ENCODE results near the gene S100B.

Gene S100B

GRCh38 chr21:46637952-46638746 is 33.3 kb upstream of the S100B start:
- Histone ChIP-seq H3K36me3 (0 out of 2 replicates have a peak, but pooled peaks cover 3% of the 10 kb centered on the region), H3K4me1 (no peaks in the 10 kb centered on the region), H3K9me3 (no peaks in the 10 kb centered on the region), H3K4me3 (ENCODE audit: low read depth, low read length) (no peak overlapping the region), H3K27me3 (no peaks in the 10 kb centered on the region)
- DNase-seq, result no peak
- no peak for TF ChIP-seq CTCF (IDR thresholded peaks at IDR 0.05; ENCODE audit: low read depth, low read length)

GRCh38 chr21:46636550-46637285 is 31.8 kb upstream of the S100B start:
- Histone ChIP-seq H3K4me1 (no peaks in the 10 kb centered on the region), H3K27me3 (no peaks in the 10 kb centered on the region), H3K36me3 (0 out of 2 replicates have a peak, but pooled peaks cover 3% of the 10 kb centered on the region), H3K4me3 (ENCODE audit: low read depth, low read length) (peak overlapping the region; percentile 95), H3K9me3 (no peaks in the 10 kb centered on the region)
- DNase-seq, result no peak
- TF ChIP-seq CTCF (IDR thresholded peaks at IDR 0.05; ENCODE audit: low read depth, low read length), result no peak

GRCh38 chr21:46636181-46636512 is 31.3 kb upstream of the S100B start:
- Histone ChIP-seq H3K36me3 (0 out of 2 replicates have a peak, but pooled peaks cover 3% of the 10 kb centered on the region), H3K27me3 (no peaks in the 10 kb centered on the region), H3K9me3 (no peaks in the 10 kb centered on the region), H3K4me3 (ENCODE audit: low read depth, low read length) (peak overlapping the region; percentile 95), H3K4me1 (no peaks in the 10 kb centered on the region)
- no peak for TF ChIP-seq CTCF (IDR thresholded peaks at IDR 0.05; ENCODE audit: low read depth, low read length)
- DNase-seq, result no peak

GRCh38 chr21:46635324-46636180 is 30.7 kb upstream of the S100B start, which contains the start of gene PRMT2:
TSS of gene PRMT2 (plus strand) at chr21:46635674. CDS start at chr21:46636952, 1,278 bp downstream.
- Histone ChIP-seq H3K9me3 (no peaks in the 10 kb centered on the region), H3K4me3 (ENCODE audit: low read depth, low read length) (peak within 1 kb of the TSS; percentile 95), H3K4me1 (no peaks in the 10 kb centered on the region), H3K27me3 (no peaks in the 10 kb centered on the region), H3K36me3 (0 out of 2 replicates have a peak, but pooled peaks cover 3% of the 10 kb centered on the region)
- TF ChIP-seq CTCF (IDR thresholded peaks at IDR 0.05; ENCODE audit: low read depth, low read length), result no peak
- peak; percentile 98 for DNase-seq

GRCh38 chr21:46634966-46635323 is 30.1 kb upstream of the S100B start:
- H3K4me3 ChIP-seq (ENCODE audit: low read depth, low read length), result peak overlapping the region; percentile 95
- TF ChIP-seq CTCF (IDR thresholded peaks at IDR 0.05; ENCODE audit: low read depth, low read length), result peak; percentile 32; the same call in 1 of the 2 replicates
- DNase-seq, result peak; percentile 78
- no peaks in the 10 kb centered on the region for H3K9me3 ChIP-seq
- 0 out of 2 replicates have a peak, but pooled peaks cover 3% of the 10 kb centered on the region for H3K36me3 ChIP-seq
- no peaks in the 10 kb centered on the region for H3K27me3 ChIP-seq
- no peaks in the 10 kb centered on the region for H3K4me1 ChIP-seq
